B cell (primary cell): ENCODE measurements around the gene SLIT3. TPM values are rescaled to one million over a fixed set of nuclear protein-coding genes. Genes with fewer than 3 reads are reported as not detected.

Experiments
- ATAC-seq: fragments of 200-7000 bp; cut with Tn5 transposase; one replicate; pipeline ENCODE4 v1.10.0; 2021; ENCODE audit warnings: low read depth, mild to moderate bottlenecking, moderate number of reproducible peaks, moderate library complexity
- CTCF ChIA-PET: fragments of 350-600 bp; sonication (Branson Sonifier 250); formaldehyde crosslinking; loops from one replicate; lab custom pipeline; 2021; ENCODE audit warnings: antibody characterized with exemption, inconsistent platforms; lab: Charles Lee
- POLR2A ChIA-PET: fragments of 350-600 bp; sonication (Branson Sonifier 250); formaldehyde crosslinking; loops from one replicate; lab custom pipeline; 2021; ENCODE audit warnings: antibody characterized with exemption; lab: Charles Lee
- DNase-seq: peaks from one replicate; pipeline ENCODE4 v3.0.0; 2013
- H2AFZ ChIP-seq: 2 replicates; pipeline ENCODE4 v1.6.1; 2012; ENCODE audit warnings: mild to moderate bottlenecking, low read depth, low read length; ENCODE audit not compliant: insufficient read depth, poor library complexity, severe bottlenecking
- H3K27ac ChIP-seq, 2 donors: 1 replicate in 1 of 2; 2 replicates in 1 of 2; pipeline ENCODE4 v1.5.1; 2012 to 2013; ENCODE audit warnings: low read length in 2 of 2, mild to moderate bottlenecking in 2 of 2, moderate library complexity in 1 of 2
- H3K27me3 ChIP-seq, 4 experiments: fragments of 200-600 bp in 1 of 4; sonication (generic) in 1 of 4; replicated peaks in 1 of 4; 1 replicate in 2 of 4; 2 replicates in 2 of 4; pipeline versions ENCODE4 v1.6.1 to v1.7.0; 2013 to 2016; ENCODE audit warnings: low read length in 3 of 4, mild to moderate bottlenecking in 2 of 4, mixed read lengths in 1 of 4, moderate library complexity in 1 of 4; ENCODE audit not compliant: insufficient read depth in 4 of 4, control insufficient read depth in 3 of 4; ENCODE audit errors: control extremely low read depth in 1 of 4
- H3K36me3 ChIP-seq, 2 experiments: replicated peaks in 1 of 2; 1 replicate in 1 of 2; 2 replicates in 1 of 2; pipeline versions ENCODE4 v1.6.1 to v1.7.1; 2013; ENCODE audit warnings: low read length in 1 of 2; ENCODE audit not compliant: insufficient read depth in 2 of 2, control insufficient read depth in 1 of 2; ENCODE audit errors: control extremely low read depth in 1 of 2, extremely low read depth in 1 of 2
- H3K4me1 ChIP-seq, 2 donors: fragments of 200-600 bp in 1 of 2; sonication (generic) in 1 of 2; 1 replicate in 1 of 2; 2 replicates in 1 of 2; pipeline versions ENCODE4 v1.5.1 to v1.6.1; 2013 to 2017; ENCODE audit warnings: low read length in 2 of 2; ENCODE audit not compliant: control insufficient read depth in 2 of 2, insufficient read depth in 2 of 2
- H3K4me2 ChIP-seq: replicated peaks from 2 replicates; pipeline ENCODE3; 2012; ENCODE audit warnings: mild to moderate bottlenecking, low read depth, low read length; ENCODE audit not compliant: poor library complexity, severe bottlenecking
- H3K4me3 ChIP-seq, 5 experiments: fragments of 200-600 bp in 1 of 5; sonication (generic) in 1 of 5; 1 replicate in 3 of 5; 2 replicates in 2 of 5; pipeline versions ENCODE4 v1.5.1 to v1.7.0; 2011 to 2016; ENCODE audit warnings: low read length in 4 of 5, mild to moderate bottlenecking in 4 of 5, low read depth in 2 of 5, control low read depth in 1 of 5, moderate library complexity in 1 of 5; ENCODE audit not compliant: insufficient read depth in 1 of 5; ENCODE audit errors: control extremely low read depth in 1 of 5, extremely low read depth in 1 of 5
- H3K79me2 ChIP-seq: fragments of 200-600 bp; sonication (generic); one replicate; pipeline ENCODE4 v1.6.0; 2016; ENCODE audit warnings: low read length; ENCODE audit not compliant: control insufficient read depth, insufficient read depth
- H3K9ac ChIP-seq: fragments of 200-600 bp; sonication (generic); 2 replicates; pipeline ENCODE4 v1.6.1; 2017; ENCODE audit warnings: mild to moderate bottlenecking, low read length, moderate library complexity
- H3K9me3 ChIP-seq, 3 donors: one replicate each; pipeline versions ENCODE4 v1.6.1 to v1.7.1; 2013; ENCODE audit warnings: low read length in 2 of 3; ENCODE audit not compliant: control insufficient read depth in 2 of 3, insufficient read depth in 1 of 3; ENCODE audit errors: control extremely low read depth in 1 of 3
- H4K20me1 ChIP-seq: 2 replicates; pipeline ENCODE4 v1.6.0; 2012; ENCODE audit warnings: mild to moderate bottlenecking, low read length; ENCODE audit not compliant: insufficient read depth, control insufficient read depth, poor library complexity, severe bottlenecking
- H3K27ac Mint-ChIP-seq: one replicate; pipeline ENCODE4 v1.8.0; 2021; ENCODE audit warnings: mixed read lengths
- H3K27me3 Mint-ChIP-seq: one replicate; pipeline ENCODE4 v1.8.0; 2021; ENCODE audit warnings: mixed read lengths
- H3K4me1 Mint-ChIP-seq: one replicate; pipeline ENCODE4 v1.8.0; 2021; ENCODE audit warnings: mixed read lengths
- H3K4me3 Mint-ChIP-seq: one replicate; pipeline ENCODE4 v1.8.0; 2021; ENCODE audit warnings: mixed read lengths
- H3K9me3 Mint-ChIP-seq: one replicate; pipeline ENCODE4 v1.8.0; 2022; ENCODE audit warnings: mixed read lengths; ENCODE audit not compliant: insufficient read depth
- EZH2 ChIP-seq: IDR thresholded peaks from 2 replicates; pipeline ENCODE4 v1.6.1; 2012; ENCODE audit warnings: borderline replicate concordance, low read depth, mild to moderate bottlenecking, moderate library complexity, low read length; ENCODE audit not compliant: insufficient read depth, poor library complexity, severe bottlenecking
- WGBS: methylation state at CpG from one replicate; pipeline ENCODE4 v1.1.5; 2013; ENCODE audit warnings: missing lambda C conversion rate; ENCODE audit not compliant: insufficient coverage; 5-methylcytosine and 5-hydroxymethylcytosine counted together
- intact Hi-C: fragments of 100-400 bp; cut with micrococcal nuclease; formaldehyde crosslinking; loops from one replicate; pipeline ENCODE4 v1.10.0; 2022
- polyA plus RNA-seq: library from polyadenylated mRNA; depleted of rRNA; stranded (reverse); fragments of >200 nt; gene quantifications from 2 replicates; pipeline ENCODE4 v1.2.3, GENCODE V29; 2012
- total RNA-seq, 2 donors: library from RNA; stranded (reverse); fragments of 120-200 nt in 1 of 2; gene quantifications; 1 replicate in 1 of 2; 2 replicates in 1 of 2; pipeline versions ENCODE4 v1.2.3 to v1.2.4, GENCODE V29; 2013 to 2022
- TF ChIP-seq, protein P1 (sequence below): fragments of 200-600 bp; IDR thresholded peaks from one replicate; pipeline ENCODE4 v1.8.0; 2022; ENCODE audit warnings: antibody characterized with exemption, mild to moderate bottlenecking

The SLIT3 gene
- total and polyA plus RNA-seq, 2 donors (not counting 1 experiment from before 2014, with no cell fraction given), result not detected

DNA sequence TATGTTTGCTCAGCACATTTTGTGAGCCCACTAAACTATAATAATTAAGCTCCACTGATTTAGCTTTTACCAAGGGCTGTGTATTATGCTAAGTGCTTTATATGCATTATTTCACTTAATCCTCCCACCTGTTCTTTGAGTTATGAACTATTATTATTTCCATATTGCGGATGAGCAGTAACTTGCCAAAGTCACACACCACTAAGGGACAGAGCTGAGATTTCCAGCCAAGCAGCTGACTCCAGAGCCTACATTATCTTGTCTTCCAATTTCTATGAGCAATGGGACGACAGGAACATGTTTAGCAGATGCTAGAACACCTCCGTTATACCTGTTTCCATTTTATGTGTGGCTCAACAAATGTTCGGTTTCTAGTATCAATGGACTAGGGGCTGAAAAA lies 484.3 kb downstream of the SLIT3 start:
- Histone ChIP-seq H3K79me2 (no peaks in the 10 kb centered on the region), H3K27ac (no peak overlapping the region), H3K9me3 (no peaks in the 10 kb centered on the region), H3K27me3 (no peaks in the 10 kb centered on the region), H3K4me1 (no peaks in the 10 kb centered on the region), H2AFZ (no peak overlapping the region), H3K9ac (no peak overlapping the region), H3K36me3 (no peaks in the 10 kb centered on the region), H3K4me3 (no peak overlapping the region), H3K4me2 (no peak overlapping the region), H4K20me1 (no peaks in the 10 kb centered on the region)
- no peaks in the 10 kb centered on the region for H3K27me3 Mint-ChIP-seq
- ATAC-seq (no peak), DNase-seq (no peak)
- no peak overlapping the region for H3K4me3 Mint-ChIP-seq
- no peaks in the 10 kb centered on the region for H3K9me3 Mint-ChIP-seq
- ChIA-PET CTCF (interaction anchor here (0.9 kb wide), 1 partner anchor 11 kb away, joined by 3 read pairs; no protein-coding TSS in a partner anchor), POLR2A (no interaction called here)
- H3K4me1 Mint-ChIP-seq, result no peaks in the 10 kb centered on the region
- no peak for TF ChIP-seq EZH2
- TF ChIP-seq, protein P1, sequence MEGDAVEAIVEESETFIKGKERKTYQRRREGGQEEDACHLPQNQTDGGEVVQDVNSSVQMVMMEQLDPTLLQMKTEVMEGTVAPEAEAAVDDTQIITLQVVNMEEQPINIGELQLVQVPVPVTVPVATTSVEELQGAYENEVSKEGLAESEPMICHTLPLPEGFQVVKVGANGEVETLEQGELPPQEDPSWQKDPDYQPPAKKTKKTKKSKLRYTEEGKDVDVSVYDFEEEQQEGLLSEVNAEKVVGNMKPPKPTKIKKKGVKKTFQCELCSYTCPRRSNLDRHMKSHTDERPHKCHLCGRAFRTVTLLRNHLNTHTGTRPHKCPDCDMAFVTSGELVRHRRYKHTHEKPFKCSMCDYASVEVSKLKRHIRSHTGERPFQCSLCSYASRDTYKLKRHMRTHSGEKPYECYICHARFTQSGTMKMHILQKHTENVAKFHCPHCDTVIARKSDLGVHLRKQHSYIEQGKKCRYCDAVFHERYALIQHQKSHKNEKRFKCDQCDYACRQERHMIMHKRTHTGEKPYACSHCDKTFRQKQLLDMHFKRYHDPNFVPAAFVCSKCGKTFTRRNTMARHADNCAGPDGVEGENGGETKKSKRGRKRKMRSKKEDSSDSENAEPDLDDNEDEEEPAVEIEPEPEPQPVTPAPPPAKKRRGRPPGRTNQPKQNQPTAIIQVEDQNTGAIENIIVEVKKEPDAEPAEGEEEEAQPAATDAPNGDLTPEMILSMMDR, result no peak
- 100% methylated on average over 1 of the region's 4 CpGs for WGBS
- no peak overlapping the region for H3K27ac Mint-ChIP-seq
- intact Hi-C loops, result no loop called here

- Mint-ChIP-seq H3K4me3 (no peak overlapping the region), H3K9me3 (no peaks in the 10 kb centered on the region), H3K4me1 (no peaks in the 10 kb centered on the region), H3K27ac (no peak overlapping the region), H3K27me3 (peaks cover 18% of the 10 kb centered on the region)
- DNase-seq (no peak), ATAC-seq (no peak)
- ChIA-PET POLR2A (no interaction called here), CTCF (no interaction called here)
- WGBS, result 22% methylated on average over 1 of the region's 4 CpGs
- H4K20me1 ChIP-seq, result no peaks in the 10 kb centered on the region
- peaks cover 0 to 4% (median 0%) of the 10 kb centered on the region in 3 donors for H3K9me3 ChIP-seq
- intact Hi-C loops, result no loop called here
- no peak overlapping the region for H3K27ac ChIP-seq
- H3K36me3 ChIP-seq, result no peaks in the 10 kb centered on the region
- no peak overlapping the region for H3K9ac ChIP-seq
- no peak overlapping the region for H2AFZ ChIP-seq
- H3K27me3 ChIP-seq, result no peaks in the 10 kb centered on the region
- no peaks in the 10 kb centered on the region for H3K4me1 ChIP-seq
- H3K4me3 ChIP-seq, result no peak overlapping the region
- H3K4me2 ChIP-seq, result no peak overlapping the region
- TF ChIP-seq, protein P1, result no peak
- no peak for TF ChIP-seq EZH2
- no peaks in the 10 kb centered on the region for H3K79me2 ChIP-seq
Measured at GRCh38 chr5:168813184-168813968, 487.6 kb downstream of the SLIT3 start.
